PC-9 (cell line): ENCODE measurements around the gene RETN.

Experiments used
- EZH2 ChIP-seq: fragments of 200-600 bp; sonication (generic); IDR thresholded peaks from 2 replicates; pipeline ENCODE4 v1.8.0; 2017; ENCODE audit warnings: antibody characterized with exemption, low read depth
- TF ChIP-seq, protein P1 (sequence below): fragments of 200-600 bp; sonication (generic); conservative IDR thresholded peaks from 2 replicates; pipeline ENCODE4 v1.6.1; 2017; ENCODE audit warnings: mixed run types, antibody characterized with exemption, mild to moderate bottlenecking, moderate library complexity

- TF ChIP-seq, protein P1, sequence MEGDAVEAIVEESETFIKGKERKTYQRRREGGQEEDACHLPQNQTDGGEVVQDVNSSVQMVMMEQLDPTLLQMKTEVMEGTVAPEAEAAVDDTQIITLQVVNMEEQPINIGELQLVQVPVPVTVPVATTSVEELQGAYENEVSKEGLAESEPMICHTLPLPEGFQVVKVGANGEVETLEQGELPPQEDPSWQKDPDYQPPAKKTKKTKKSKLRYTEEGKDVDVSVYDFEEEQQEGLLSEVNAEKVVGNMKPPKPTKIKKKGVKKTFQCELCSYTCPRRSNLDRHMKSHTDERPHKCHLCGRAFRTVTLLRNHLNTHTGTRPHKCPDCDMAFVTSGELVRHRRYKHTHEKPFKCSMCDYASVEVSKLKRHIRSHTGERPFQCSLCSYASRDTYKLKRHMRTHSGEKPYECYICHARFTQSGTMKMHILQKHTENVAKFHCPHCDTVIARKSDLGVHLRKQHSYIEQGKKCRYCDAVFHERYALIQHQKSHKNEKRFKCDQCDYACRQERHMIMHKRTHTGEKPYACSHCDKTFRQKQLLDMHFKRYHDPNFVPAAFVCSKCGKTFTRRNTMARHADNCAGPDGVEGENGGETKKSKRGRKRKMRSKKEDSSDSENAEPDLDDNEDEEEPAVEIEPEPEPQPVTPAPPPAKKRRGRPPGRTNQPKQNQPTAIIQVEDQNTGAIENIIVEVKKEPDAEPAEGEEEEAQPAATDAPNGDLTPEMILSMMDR = no peak
- no peak for TF ChIP-seq EZH2
Measured at GRCh38 chr19:7633698-7634097, 35.2 kb upstream of the RETN start, which contains the start of gene PCP2.
